Neural cell (in vitro differentiated cells): ENCODE results near the gene ATF7IP2. TPM values are rescaled to one million over a fixed set of nuclear protein-coding genes. Genes with fewer than 3 reads are reported as not detected.

Experiments
- polyA plus RNA-seq: library from polyadenylated mRNA; depleted of rRNA; stranded (reverse); fragments of >200 nt; gene quantifications from 2 replicates; pipeline ENCODE4 v1.2.3, GENCODE V29; 2014
- small RNA-seq, 3 experiments: library from RNA; depleted of rRNA; stranded (forward); fragments of <200 nt; gene quantifications; one replicate each; pipeline ENCODE3, GENCODE V24; 2012

ATF7IP2 gene
- polyA plus RNA-seq, 1 donor from 2014 or later = 20.9 TPM

Small RNA genes lying within 50 kb of the gene (small RNA-seq; reads per million reads assigned to genes)
- gene RNU6-633P = 0 reads per million in 3 experiments

Other genes with a start within 250 kb of the ATF7IP2 start
- 0.11 and 0.14 TPM in 2 replicates for gene GRIN2A, start 203.6 kb upstream of the ATF7IP2 start, polyA plus RNA-seq
- gene EMP2, start 194.5 kb downstream of the ATF7IP2 start, polyA plus RNA-seq = 0.14 TPM in 1 of 2 replicates, not detected in the other